Activated CD4-positive, alpha-beta T cell treated with anti-CD3 and anti-CD28 coated beads, Interleukin-2, amount 50 U/mL, for 1 hour (primary cell): ENCODE measurements around the gene SYNGR4.

Experiments used
- DNase-seq: peaks from one replicate; pipeline ENCODE4 v3.0.0-alpha.2; 2020

SYNGR4 gene

DNA sequence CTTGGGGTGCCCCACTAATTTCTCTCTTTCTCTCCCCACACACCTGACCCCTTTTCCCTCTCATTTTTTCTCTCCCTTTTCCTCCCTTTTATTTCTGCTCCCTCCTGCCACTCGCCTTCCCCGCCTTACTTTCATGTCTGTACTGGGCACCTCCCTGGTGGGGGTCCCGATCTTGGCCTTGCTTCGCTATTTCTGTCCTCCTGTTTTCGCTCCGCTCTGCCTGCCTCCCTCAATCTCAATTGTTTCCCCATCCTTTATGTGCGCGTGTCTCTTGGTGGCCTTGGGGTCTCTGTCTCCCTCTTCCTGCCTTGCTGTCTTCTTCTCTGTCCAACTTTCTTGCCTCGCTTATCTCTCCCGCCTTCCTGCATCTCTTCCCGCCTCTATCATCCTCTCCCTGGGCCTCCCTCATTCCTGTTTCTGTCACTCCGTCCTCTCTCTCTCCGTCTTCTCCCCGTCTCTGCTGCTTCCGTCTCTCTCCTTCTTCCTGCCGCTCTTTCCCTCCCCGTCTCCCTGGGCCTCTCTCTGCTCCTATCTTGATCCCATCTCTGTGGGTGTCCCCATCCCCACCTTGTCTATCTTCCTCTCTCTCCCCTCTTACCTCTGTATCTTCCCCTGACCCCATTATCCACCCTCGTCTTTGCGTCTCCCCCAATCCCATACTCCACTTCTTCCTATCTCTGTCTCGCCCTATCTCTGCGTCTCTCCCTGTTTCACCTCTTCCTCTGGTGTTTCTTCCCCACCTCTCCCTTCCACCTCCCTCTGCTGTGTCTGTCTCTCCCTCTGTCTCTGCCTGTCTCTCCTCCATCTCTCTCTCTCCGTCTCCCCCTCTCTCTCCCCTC lies 33.3 kb downstream of the SYNGR4 start:
- no peak for DNase-seq

DNA sequence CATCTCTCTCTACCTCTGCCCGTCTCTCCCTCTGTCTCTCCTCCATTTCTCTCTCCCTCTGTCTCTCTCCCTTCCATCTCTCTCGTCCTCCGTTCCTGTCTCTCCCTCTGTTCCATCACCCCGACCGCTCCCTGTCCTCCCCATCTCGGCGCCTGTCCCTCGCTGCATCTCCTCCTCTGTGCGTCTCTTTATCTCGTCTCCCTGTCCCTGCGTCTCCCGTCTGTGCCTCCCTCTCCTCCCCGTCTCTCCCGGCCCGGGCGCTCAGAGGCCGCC lies 33.9 kb downstream of the SYNGR4 start:
- DNase-seq: no peak

DNA sequence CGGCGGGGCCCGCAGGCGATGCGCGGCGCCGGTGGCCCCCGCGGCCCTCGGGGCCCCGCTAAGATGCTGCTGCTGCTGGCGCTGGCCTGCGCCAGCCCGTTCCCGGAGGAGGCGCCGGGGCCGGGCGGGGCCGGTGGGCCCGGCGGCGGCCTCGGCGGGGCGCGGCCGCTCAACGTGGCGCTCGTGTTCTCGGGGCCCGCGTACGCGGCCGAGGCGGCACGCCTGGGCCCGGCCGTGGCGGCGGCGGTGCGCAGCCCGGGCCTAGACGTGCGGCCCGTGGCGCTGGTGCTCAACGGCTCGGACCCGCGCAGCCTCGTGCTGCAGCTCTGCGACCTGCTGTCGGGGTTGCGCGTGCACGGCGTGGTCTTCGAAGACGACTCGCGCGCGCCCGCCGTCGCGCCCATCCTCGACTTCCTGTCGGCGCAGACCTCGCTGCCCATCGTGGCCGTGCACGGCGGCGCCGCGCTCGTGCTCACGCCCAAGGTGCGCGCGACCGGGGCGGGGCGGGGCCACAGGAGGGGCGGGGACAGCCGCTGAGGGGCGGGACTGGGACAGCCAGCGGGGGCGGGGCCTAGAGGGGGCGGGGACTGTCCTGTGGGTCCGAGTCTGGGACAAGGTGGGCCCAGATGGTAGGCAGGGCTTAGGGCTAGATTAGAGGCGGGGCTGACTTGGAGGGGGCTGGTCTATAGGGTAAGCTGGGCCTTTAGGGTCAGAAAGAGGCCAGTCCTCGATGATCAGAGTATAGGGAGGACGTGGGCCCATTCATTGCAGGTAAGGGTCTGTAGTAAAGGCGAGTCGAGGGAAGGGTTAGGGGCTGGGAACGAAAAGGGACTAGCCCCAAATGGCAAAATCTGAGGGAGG lies 34.4 kb downstream of the SYNGR4 start:
- DNase-seq: peak; percentile 79

DNA sequence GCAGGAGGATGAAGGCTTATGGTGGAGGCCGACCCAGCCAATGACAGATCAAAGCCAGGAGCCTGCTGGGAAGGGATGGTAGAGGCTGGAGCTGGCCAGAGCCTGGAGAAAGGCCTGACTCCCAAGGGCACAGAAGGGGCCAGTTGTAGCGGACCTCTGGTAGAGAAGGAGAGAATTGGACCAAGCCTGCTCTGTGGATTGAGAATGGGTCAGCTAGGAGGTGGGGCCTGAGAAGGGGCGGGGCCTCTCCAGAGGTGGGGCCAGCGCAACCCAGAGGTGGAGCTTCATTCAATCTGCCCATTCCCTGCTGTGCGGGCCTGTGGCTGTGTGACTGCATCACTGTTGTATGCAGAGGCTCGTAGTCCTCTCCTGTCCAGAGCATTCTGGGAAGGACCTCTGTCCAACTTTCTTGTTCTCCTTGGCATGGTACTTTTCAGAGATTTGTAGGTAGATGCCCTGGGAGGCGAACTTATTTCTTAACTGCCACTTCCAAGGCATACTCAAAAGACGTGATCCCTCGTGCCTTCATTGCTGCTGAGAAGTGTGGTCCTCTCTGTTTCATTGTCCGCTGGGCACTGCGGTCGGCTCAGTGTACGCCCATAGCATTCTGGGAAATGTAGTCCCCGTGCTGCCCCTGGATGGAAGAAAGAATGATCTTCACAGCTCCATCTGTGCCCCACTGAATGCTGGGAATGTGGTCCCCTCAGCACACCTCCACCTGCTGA lies 36.0 kb downstream of the SYNGR4 start:
- peak; percentile 18 for DNase-seq

DNA sequence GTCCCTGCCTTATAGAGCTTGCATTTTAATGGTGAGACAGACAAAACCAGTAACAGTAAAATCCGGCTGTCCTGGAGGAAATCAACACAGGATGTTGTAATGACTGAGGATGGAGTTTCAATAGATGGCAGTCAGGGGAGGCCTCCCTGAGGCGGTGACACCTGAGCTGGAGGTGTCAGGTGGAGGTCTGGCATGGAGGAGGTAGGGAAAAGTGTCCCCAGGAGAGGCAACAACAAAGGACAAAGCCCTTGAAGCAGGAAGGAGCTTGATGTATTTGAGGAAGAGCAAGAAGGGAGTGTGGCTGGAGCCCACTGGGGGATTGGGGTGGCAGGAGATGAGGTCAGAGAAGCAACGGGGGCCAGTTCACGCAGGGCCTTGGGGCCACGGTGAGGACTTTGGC lies 37.1 kb downstream of the SYNGR4 start:
- no peak for DNase-seq

DNA sequence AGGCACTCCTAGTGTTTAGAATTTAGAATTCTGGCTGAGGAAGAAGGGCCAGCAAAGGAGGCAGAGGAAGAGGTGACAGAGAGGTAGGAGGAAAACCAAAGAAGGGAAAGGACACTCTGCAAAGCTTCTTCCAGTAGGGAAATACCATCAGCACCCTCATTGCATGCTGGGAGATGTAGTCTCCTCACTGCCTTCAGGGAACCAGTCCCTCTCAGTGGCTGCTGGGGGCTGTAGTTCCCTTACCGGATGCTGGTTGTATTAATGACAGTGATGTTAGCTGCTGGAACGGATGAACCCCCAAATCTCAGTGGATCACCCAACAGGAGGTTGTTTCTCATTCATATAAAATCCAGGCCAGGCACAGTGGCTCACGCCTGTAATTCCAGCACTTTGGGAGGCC lies 39.4 kb downstream of the SYNGR4 start:
- peak; percentile 26 for DNase-seq

DNA sequence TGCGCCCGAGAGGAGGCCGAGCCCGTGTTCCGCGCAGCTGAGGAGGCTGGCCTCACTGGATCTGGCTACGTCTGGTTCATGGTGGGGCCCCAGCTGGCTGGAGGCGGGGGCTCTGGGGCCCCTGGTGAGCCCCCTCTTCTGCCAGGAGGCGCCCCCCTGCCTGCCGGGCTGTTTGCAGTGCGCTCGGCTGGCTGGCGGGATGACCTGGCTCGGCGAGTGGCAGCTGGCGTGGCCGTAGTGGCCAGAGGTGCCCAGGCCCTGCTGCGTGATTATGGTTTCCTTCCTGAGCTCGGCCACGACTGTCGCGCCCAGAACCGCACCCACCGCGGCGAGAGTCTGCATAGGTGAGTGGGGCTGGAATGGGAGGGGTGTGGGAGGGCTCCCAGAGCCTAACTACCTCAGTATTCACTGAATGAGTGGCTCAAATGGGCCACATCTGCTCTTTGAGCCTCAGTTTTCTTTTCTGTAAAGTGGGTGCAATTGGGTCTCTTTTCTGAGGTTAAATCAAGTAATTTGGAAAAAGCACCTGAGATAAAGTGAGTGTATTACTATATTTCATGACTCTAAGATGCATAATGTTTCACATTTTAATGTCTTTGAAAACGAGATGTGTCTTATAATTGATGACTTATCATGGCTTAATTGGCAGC lies 41.0 kb downstream of the SYNGR4 start:
- DNase-seq: no peak

DNA sequence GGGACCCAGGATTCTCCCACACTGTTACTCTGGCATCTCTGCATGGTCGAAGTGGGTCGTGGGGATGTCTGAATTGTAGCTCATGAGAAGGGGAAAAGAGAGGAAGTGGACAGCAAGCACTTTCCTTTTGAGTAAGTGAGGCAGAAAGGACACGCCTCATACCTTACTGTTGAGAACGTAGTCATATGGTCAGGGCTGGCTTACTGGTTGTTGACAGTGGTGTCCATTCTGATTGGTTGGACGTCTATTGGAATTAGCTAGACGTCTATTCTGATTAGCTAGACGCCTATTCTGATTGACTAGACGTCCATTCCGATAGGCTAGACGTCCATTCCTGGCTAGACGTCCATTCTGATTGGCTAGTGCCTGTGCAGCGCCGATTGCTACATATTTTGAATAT lies 41.7 kb downstream of the SYNGR4 start:
- DNase-seq: no peak

DNA sequence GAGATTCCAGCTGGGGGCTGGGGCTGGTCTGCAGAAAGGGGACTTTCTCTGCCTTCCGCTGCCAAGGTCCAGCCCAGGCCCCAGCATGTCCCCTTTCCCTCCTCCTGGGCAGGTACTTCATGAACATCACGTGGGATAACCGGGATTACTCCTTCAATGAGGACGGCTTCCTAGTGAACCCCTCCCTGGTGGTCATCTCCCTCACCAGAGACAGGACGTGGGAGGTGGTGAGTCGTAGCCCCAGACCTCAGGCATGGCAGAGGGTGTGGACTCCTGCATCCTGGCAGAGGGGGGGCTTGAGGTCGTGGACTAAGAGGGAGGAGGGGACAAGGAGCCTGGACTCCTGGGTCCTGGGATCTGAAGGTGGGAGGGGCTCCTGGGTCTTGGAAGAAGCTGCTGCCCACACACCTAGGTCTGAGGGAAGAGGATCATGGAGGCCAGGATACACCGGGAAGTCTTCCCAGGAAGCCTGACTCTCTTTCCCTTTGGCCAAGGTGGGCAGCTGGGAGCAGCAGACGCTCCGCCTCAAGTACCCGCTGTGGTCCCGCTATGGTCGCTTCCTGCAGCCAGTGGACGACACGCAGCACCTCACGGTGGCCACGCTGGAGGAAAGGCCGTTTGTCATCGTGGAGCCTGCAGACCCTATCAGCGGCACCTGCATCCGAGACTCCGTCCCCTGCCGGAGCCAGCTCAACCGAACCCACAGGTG lies 49.9 kb downstream of the SYNGR4 start:
- no peak for DNase-seq

DNA sequence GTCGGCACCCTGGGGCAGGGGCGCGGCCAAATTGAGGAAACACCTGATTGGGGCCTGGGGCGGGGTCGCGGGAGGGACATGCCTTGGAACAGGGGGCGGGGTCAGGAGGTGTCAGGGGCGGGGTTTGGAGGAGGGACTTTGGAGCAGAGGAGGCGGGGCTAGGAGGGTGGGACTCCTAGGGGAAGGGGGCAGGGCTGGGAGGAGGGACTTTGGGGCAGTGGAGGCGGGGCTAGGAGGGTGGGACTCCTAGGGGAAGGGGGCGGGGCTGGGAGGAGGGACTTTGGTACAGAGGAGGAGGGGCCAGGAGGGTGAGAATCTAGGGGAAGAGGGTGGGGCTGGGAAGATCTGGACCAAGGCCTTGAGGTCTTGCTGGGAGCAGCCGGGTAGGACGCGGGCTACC lies 51.2 kb downstream of the SYNGR4 start:
- DNase-seq: peak; percentile 74

DNA sequence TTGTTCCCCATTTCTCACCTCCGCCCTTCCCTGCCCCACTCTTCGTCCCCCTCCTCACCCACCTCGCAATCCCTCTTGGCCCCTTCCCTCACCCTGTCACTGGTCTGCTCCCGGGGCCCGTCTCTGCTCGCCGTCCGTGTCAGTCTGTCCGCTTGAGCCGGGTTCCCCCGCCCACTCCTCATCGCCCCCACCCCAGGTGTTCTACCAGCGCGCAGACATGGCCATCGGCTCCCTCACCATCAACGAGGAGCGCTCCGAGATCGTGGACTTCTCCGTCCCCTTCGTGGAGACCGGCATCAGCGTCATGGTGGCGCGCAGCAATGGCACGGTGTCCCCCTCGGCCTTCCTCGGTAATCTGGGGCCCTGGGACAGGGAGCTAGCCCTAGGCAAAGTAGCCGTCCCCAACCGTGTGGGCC lies 51.6 kb downstream of the SYNGR4 start:
- no peak for DNase-seq

DNA sequence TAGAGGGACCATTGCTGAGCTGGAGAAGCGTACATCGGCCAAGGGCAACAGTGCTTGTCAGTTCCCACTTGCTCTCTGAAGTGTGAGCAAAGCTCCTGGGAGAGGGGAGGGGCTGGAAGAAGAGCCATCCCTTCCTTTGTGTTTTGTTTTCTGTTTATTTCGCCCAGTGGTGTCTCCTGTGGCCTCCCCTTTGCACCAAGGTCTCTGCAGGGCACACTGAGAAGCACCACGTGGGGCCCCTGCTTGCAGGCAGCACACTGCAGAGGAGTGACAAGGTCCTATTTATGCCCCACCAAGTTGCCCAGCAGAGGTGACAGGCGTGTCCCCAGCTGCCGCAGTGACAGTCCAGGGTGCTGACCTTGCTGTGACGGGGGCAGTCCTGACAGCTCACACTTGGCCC lies 53.3 kb downstream of the SYNGR4 start:
- DNase-seq: no peak

DNA sequence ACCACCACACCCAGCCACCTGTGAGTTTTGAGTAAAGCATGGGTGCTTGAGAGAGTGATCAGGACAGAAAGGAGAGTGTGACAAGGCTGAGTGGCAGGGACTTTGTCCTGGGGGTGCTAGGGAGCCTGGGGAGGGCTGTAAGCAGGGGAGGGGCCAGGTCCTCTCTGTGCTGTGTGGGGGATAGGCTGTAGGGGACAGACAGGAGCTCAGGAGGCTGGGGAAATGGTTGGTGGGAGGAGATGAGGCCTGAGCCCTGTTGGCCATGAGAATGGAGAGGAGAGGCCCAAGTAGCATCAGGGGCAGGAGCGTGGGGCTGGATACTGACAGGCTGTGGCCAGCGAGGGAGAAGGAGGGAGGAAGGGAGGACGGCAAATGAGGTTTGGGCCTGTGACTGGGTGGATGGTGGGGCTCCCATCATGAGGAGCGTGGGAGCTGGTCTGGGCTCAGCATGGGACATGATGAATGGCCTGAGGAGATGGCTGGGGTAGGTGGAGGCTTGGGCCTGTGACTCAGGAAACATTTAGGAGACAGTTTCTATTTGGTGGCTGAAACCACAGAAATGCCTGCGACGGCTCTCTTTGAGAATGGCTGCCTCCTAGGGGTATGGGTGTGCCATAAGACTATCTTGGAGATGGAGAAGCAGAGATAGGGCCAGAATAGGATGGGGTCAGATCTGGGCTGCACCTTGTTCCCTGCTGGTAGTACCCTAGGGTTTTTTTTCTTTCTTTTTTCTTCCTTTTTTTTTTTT lies 54.3 kb downstream of the SYNGR4 start:
- DNase-seq: no peak

DNA sequence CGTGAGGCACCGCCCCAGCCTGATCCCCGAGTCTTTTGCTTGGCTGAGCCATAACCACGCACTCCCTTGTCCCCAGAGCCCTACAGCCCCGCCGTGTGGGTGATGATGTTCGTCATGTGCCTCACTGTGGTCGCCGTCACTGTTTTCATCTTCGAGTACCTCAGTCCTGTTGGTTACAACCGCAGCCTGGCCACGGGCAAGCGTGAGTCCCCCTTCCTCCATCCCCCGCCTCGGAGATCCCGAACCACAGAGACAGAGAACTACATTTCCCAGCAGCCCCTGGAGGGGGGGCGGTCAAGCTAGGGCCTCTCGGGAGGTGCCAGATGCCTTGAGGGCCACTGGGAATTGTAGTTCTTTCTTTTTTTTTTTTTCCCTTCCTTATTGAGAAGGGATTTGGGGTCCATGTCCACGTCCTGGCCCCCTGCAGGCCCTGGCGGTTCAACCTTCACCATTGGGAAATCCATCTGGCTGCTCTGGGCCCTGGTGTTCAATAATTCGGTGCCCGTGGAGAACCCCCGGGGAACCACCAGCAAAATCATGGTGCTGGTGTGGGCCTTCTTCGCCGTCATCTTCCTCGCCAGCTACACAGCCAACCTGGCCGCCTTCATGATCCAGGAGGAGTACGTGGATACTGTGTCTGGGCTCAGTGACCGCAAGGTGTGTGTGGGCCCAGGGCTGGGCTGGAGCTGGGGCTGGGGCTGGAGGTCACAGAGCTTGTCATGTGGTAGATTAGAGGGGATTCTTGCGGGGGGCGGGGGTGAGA lies 55.2 kb downstream of the SYNGR4 start:
- peak; percentile 63 for DNase-seq

DNA sequence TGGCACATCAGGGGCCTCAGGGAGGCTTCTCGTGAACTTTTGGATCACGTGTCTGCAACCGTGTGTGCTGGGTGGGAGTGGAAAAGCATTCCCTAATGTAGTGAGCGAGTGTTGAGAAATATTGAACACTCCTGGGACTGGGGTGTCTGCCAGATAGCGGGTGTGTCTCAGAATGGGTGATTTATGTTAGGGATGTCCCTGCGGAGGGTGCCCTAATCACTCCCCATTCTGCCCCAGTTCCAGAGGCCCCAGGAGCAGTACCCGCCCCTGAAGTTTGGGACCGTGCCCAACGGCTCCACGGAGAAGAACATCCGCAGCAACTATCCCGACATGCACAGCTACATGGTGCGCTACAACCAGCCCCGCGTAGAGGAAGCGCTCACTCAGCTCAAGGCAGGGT lies 57.4 kb downstream of the SYNGR4 start:
- DNase-seq: no peak

DNA sequence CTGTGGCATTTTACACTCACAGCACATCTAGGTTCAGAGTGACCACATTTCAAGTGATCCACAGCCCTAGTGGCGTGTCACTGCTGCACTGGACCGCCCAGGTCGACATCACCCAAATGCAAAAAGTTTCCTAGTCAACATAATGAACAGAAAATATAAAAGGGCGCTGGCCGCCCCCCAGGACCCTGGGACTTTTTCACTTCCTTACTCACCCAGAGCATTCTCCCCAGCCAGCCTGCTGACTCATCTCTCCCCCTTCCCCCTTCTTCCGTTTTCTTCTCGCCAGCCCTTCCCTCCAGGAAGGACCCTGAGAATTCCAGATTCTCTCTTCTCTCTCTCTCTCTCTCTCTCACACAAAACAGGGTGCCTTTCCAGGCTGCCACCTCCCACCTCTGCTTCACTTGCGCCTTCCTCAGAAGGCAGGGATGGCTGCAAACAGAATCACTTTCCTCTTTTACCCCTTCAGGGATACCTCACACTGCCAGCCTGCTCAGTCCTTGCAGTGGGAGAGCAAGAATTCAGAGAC lies 60.6 kb downstream of the SYNGR4 start:
- DNase-seq: no peak
